Effector memory CD8-positive, alpha-beta T cell (primary cell): ENCODE measurements around the gene PLEKHN1.
"Not testable (repeated sequence)": the region's sequence is repeated elsewhere in the genome, so short reads cannot be mapped to it uniquely, and the experiment has no call there.

Source experiments
- ATAC-seq: fragments of 150-1000 bp; cut with Tn5 transposase; replicated peaks from 2 replicates; pipeline ENCODE4 v1.10.0; 2021; ENCODE audit warnings: mild to moderate bottlenecking, moderate library complexity
- DNase-seq, 3 experiments: peaks; one replicate each; pipeline ENCODE4 v3.0.0; 2021
- H3K27ac Mint-ChIP-seq, 2 donors: one replicate each; pipeline ENCODE4 v1.8.0; 2022; ENCODE audit warnings: mild to moderate bottlenecking in 2 of 2, mixed read lengths in 2 of 2, moderate library complexity in 2 of 2
- H3K27me3 Mint-ChIP-seq, 2 donors: one replicate each; pipeline ENCODE4 v1.8.0; 2022; ENCODE audit warnings: mixed read lengths in 2 of 2
- H3K36me3 Mint-ChIP-seq: one replicate; pipeline ENCODE4 v1.8.0; 2022; ENCODE audit warnings: mild to moderate bottlenecking, moderate library complexity, mixed read lengths; ENCODE audit not compliant: insufficient read depth
- H3K4me1 Mint-ChIP-seq, 2 donors: one replicate each; pipeline ENCODE4 v1.8.0; 2022; ENCODE audit warnings: low read depth in 2 of 2, mixed read lengths in 2 of 2
- H3K4me3 Mint-ChIP-seq, 2 donors: one replicate each; pipeline ENCODE4 v1.8.0; 2022; ENCODE audit warnings: mild to moderate bottlenecking in 2 of 2, mixed read lengths in 2 of 2, moderate library complexity in 2 of 2
- H3K9me3 Mint-ChIP-seq, 2 donors: one replicate each; pipeline ENCODE4 v1.8.0; 2022; ENCODE audit warnings: mixed read lengths in 2 of 2

PLEKHN1 gene

GRCh38 chr1:1006305-1007159 is 40.2 kb downstream of the PLEKHN1 start:
- DNase-seq (no peak), ATAC-seq (no peak)
- H3K36me3 Mint-ChIP-seq, result peaks cover 6% of the 10 kb centered on the region
- H3K27me3 Mint-ChIP-seq, result peaks cover 33 to 62% of the 10 kb centered on the region in 2 donors
- peak overlapping the region in 1 of 2 donors; percentile 53 for H3K27ac Mint-ChIP-seq
- peaks cover 10 to 12% of the 10 kb centered on the region in 2 donors for H3K4me1 Mint-ChIP-seq
- no peaks in the 10 kb centered on the region for H3K9me3 Mint-ChIP-seq
- H3K4me3 Mint-ChIP-seq, result no peak overlapping the region

- not testable (repeated sequence) for H3K27ac Mint-ChIP-seq, H3K9me3 Mint-ChIP-seq, DNase-seq, ATAC-seq, H3K4me3 Mint-ChIP-seq
- peaks cover 12% of the 10 kb centered on the region for H3K36me3 Mint-ChIP-seq
- H3K4me1 Mint-ChIP-seq, result peaks cover 21 to 26% of the 10 kb centered on the region in 2 donors
- H3K27me3 Mint-ChIP-seq, result peaks cover 15 to 29% of the 10 kb centered on the region in 2 donors
These were observed 43.8 kb downstream of the PLEKHN1 start for GRCh38 chr1:1010131-1010530.

- H3K4me3 Mint-ChIP-seq, result no peak overlapping the region
- H3K4me1 Mint-ChIP-seq, result peaks cover 19 to 24% of the 10 kb centered on the region in 2 donors
- H3K27me3 Mint-ChIP-seq, result peaks cover 6 to 16% of the 10 kb centered on the region in 2 donors
- peaks cover 9% of the 10 kb centered on the region for H3K36me3 Mint-ChIP-seq
- ATAC-seq (no peak), DNase-seq (no peak)
- H3K27ac Mint-ChIP-seq, result no peak overlapping the region
- no peaks in the 10 kb centered on the region for H3K9me3 Mint-ChIP-seq
These were observed 45.2 kb downstream of the PLEKHN1 start for GRCh38 chr1:1011396-1011949.

GRCh38 chr1:1012736-1013104 is 46.4 kb downstream of the PLEKHN1 start:
- DNase-seq, H3K9me3 Mint-ChIP-seq, H3K27me3 Mint-ChIP-seq, H3K36me3 Mint-ChIP-seq: not testable (repeated sequence)
- peaks cover 24% of the 10 kb centered on the region in 2 donors for H3K4me1 Mint-ChIP-seq
- ATAC-seq, result peak; percentile 2
- peak overlapping the region; percentile 98 to 99 for H3K27ac Mint-ChIP-seq
- peak overlapping the region; percentile 95 to 99 for H3K4me3 Mint-ChIP-seq

GRCh38 chr1:1013105-1013921 is 47.0 kb downstream of the PLEKHN1 start, which contains the start of gene ISG15:
Gene ISG15 (plus strand): TSS chr1:1013497. CDS start chr1:1013574, 77 bp downstream.
- ATAC-seq (peak; percentile 97), DNase-seq (peak; percentile 85 to 90 (median 86))
- Mint-ChIP-seq H3K27me3 (peaks cover 0 to 9% of the 10 kb centered on the region in 2 donors), H3K27ac (peak within 1 kb of the TSS; percentile 98 to 99), H3K9me3 (no peaks in the 10 kb centered on the region), H3K36me3 (peaks cover 9% of the 10 kb centered on the region), H3K4me1 (peaks cover 24% of the 10 kb centered on the region in 2 donors), H3K4me3 (peak within 1 kb of the TSS; percentile 95 to 99)

- DNase-seq (no peak), ATAC-seq (peak; percentile 15)
- Mint-ChIP-seq H3K36me3 (peaks cover 9% of the 10 kb centered on the region), H3K27me3 (peaks cover 0 to 4% of the 10 kb centered on the region in 2 donors), H3K27ac (peak overlapping the region; percentile 98 to 99), H3K9me3 (no peaks in the 10 kb centered on the region), H3K4me1 (peaks cover 22% of the 10 kb centered on the region in 2 donors), H3K4me3 (peak overlapping the region; percentile 95 to 99)
These were observed 47.8 kb downstream of the PLEKHN1 start for GRCh38 chr1:1013922-1014648.

- ATAC-seq, result no peak
- H3K27me3 Mint-ChIP-seq, result no peaks in the 10 kb centered on the region
- H3K36me3 Mint-ChIP-seq, result peaks cover 9% of the 10 kb centered on the region
- no peak for DNase-seq
- H3K9me3 Mint-ChIP-seq, result no peaks in the 10 kb centered on the region
- peaks cover 20 to 21% of the 10 kb centered on the region in 2 donors for H3K4me1 Mint-ChIP-seq
- peak overlapping the region; percentile 95 to 99 for H3K4me3 Mint-ChIP-seq
- peak overlapping the region; percentile 98 to 99 for H3K27ac Mint-ChIP-seq
These were observed 48.8 kb downstream of the PLEKHN1 start for GRCh38 chr1:1014799-1015681.

- peaks cover 19 to 20% of the 10 kb centered on the region in 2 donors for H3K4me1 Mint-ChIP-seq
- not testable (repeated sequence) for DNase-seq, H3K27me3 Mint-ChIP-seq, H3K36me3 Mint-ChIP-seq, ATAC-seq, H3K9me3 Mint-ChIP-seq, H3K27ac Mint-ChIP-seq
- H3K4me3 Mint-ChIP-seq, result peak overlapping the region in 1 of 2 donors; percentile 23
These were observed 51.4 kb downstream of the PLEKHN1 start for GRCh38 chr1:1017397-1018320.

- peaks cover 13 to 18% of the 10 kb centered on the region in 2 donors for H3K4me1 Mint-ChIP-seq
- H3K9me3 Mint-ChIP-seq, DNase-seq, H3K36me3 Mint-ChIP-seq, ATAC-seq, H3K27ac Mint-ChIP-seq: not testable (repeated sequence)
- peak overlapping the region in 1 of 2 donors; percentile 23 for H3K4me3 Mint-ChIP-seq
- H3K27me3 Mint-ChIP-seq, result peaks cover 4 to 14% of the 10 kb centered on the region in 2 donors
These were observed 52.0 kb downstream of the PLEKHN1 start for GRCh38 chr1:1018321-1018685.

GRCh38 chr1:1019122-1019999 is 53.1 kb downstream of the PLEKHN1 start:
- ATAC-seq (peak; percentile 76), DNase-seq (peak; percentile 71 to 76 (median 73))
- Mint-ChIP-seq H3K27ac (no peak overlapping the region), H3K27me3 (peaks cover 4 to 17% of the 10 kb centered on the region in 2 donors), H3K4me1 (peaks cover 2 to 8% of the 10 kb centered on the region in 2 donors), H3K9me3 (no peaks in the 10 kb centered on the region), H3K36me3 (peaks cover 3% of the 10 kb centered on the region), H3K4me3 (peak overlapping the region; percentile 37 to 68)
